Endothelial cell of umbilical vein (primary cell): ENCODE data around the gene UTS2R. TPM values are rescaled to one million over a fixed set of nuclear protein-coding genes. Genes with fewer than 3 reads are reported as not detected.

Experiments
- BruUV-seq: library from RNA; stranded (reverse); fragments of 400-500 nt; replicated peaks from 2 replicates; lab custom pipeline; 2021; lab: Mats Ljungman, UMichigan
- CTCF ChIA-PET: fragments of 300-600, 350-600 bp; sonication (Branson Sonifier 250); formaldehyde crosslinking; loops from one replicate; lab custom pipeline; 2021; ENCODE audit warnings: antibody characterized with exemption, inconsistent platforms; lab: Charles Lee
- POLR2A ChIA-PET: fragments of 300-600, 350-600 bp; sonication (Branson Sonifier 250); formaldehyde crosslinking; loops from one replicate; lab custom pipeline; 2021; ENCODE audit warnings: antibody characterized with exemption, inconsistent platforms; lab: Charles Lee
- DNase-seq: peaks from one replicate; pipeline ENCODE4 v3.0.0-alpha.2; 2011; ENCODE audit warnings: low read depth, low spot score
- FAIRE-seq: peaks from 2 replicates; lab custom pipeline; 2011; peaks lifted over from hg19 to GRCh38; lab: Jason Lieb, UNC
- H2AFZ ChIP-seq: 2 replicates; pipeline ENCODE4 v1.6.0; 2012; ENCODE audit warnings: low read depth, low read length, control low read depth, inconsistent platforms
- H3K27ac ChIP-seq: 2 replicates; pipeline ENCODE4 v1.5.1; 2011; ENCODE audit warnings: low read depth, mild to moderate bottlenecking, control low read depth, low read length, moderate library complexity; ENCODE audit not compliant: insufficient read depth
- H3K27me3 ChIP-seq, 2 experiments: 2 replicates each; pipeline versions ENCODE4 v1.6.0 to v1.6.1; 2011; ENCODE audit warnings: low read length in 2 of 2, mixed read lengths in 1 of 2; ENCODE audit not compliant: control insufficient read depth in 2 of 2, insufficient read depth in 2 of 2
- H3K36me3 ChIP-seq, 2 experiments: 2 replicates in 1 of 2; 3 replicates in 1 of 2; pipeline ENCODE4 v1.5.1; 2011; ENCODE audit warnings: low read length in 2 of 2, mild to moderate bottlenecking in 1 of 2, moderate library complexity in 1 of 2; ENCODE audit not compliant: control insufficient read depth in 2 of 2, insufficient read depth in 2 of 2; ENCODE audit errors: extremely low read depth in 1 of 2
- H3K4me1 ChIP-seq: 3 replicates; pipeline ENCODE4 v1.5.1; 2011; ENCODE audit warnings: mild to moderate bottlenecking, low read length; ENCODE audit not compliant: control insufficient read depth, insufficient read depth; ENCODE audit errors: extremely low read depth
- H3K4me2 ChIP-seq: 2 replicates; pipeline ENCODE4 v1.6.1; 2011; ENCODE audit warnings: low read length, control low read depth, mixed read lengths; ENCODE audit not compliant: insufficient read depth
- H3K4me3 ChIP-seq, 3 experiments: fragments of 200-600 bp in 1 of 3; sonication (generic), shearing (Covaris generic) in 1 of 3; replicated peaks in 1 of 3; 2 replicates each; pipeline ENCODE4 v1.5.1; 2011 to 2016; ENCODE audit warnings: control low read depth in 3 of 3, low read length in 3 of 3, mild to moderate bottlenecking in 2 of 3, inconsistent platforms in 1 of 3, low read depth in 1 of 3, moderate library complexity in 1 of 3; ENCODE audit not compliant: insufficient read depth in 1 of 3
- H3K79me2 ChIP-seq: 2 replicates; pipeline ENCODE4 v1.6.0; 2012; ENCODE audit warnings: low read length, inconsistent platforms; ENCODE audit not compliant: control insufficient read depth, insufficient read depth
- H3K9ac ChIP-seq: replicated peaks from 2 replicates; pipeline ENCODE3; 2011; ENCODE audit warnings: low read length, control low read depth; ENCODE audit not compliant: insufficient read depth; ENCODE audit errors: extremely low read depth
- H3K9me1 ChIP-seq: replicated peaks from 3 replicates; pipeline ENCODE4 v1.6.0; 2011; ENCODE audit warnings: mild to moderate bottlenecking, low read length; ENCODE audit not compliant: control insufficient read depth, insufficient read depth; ENCODE audit errors: extremely low read depth
- H3K9me3 ChIP-seq: replicated peaks from 2 replicates; pipeline ENCODE4 v1.5.1; 2012; ENCODE audit warnings: low read length, inconsistent platforms; ENCODE audit not compliant: control insufficient read depth, insufficient read depth
- H4K20me1 ChIP-seq: replicated peaks from 2 replicates; pipeline ENCODE3; 2011; ENCODE audit warnings: mild to moderate bottlenecking, low read length; ENCODE audit not compliant: control insufficient read depth, insufficient read depth; ENCODE audit errors: extremely low read depth
- EZH2 ChIP-seq: IDR thresholded peaks from 2 replicates; pipeline ENCODE4 v1.6.1; 2012; ENCODE audit warnings: borderline replicate concordance, low read depth, mild to moderate bottlenecking, moderate library complexity, low read length, inconsistent platforms; ENCODE audit not compliant: severe bottlenecking
- FOS ChIP-seq: IDR thresholded peaks from 2 replicates; pipeline ENCODE4 v1.6.1; 2011; ENCODE audit warnings: mild to moderate bottlenecking, low read length, moderate library complexity, borderline replicate concordance; ENCODE audit not compliant: insufficient read depth
- GATA2 ChIP-seq: IDR thresholded peaks from 2 replicates; pipeline ENCODE4 v1.7.0; 2011; ENCODE audit warnings: low read depth, mild to moderate bottlenecking, moderate library complexity, mixed read lengths, low read length; ENCODE audit not compliant: insufficient read length, insufficient read depth
- JUN ChIP-seq: IDR thresholded peaks from 2 replicates; pipeline ENCODE4 v1.6.1; 2011; ENCODE audit warnings: borderline replicate concordance, low read depth; ENCODE audit not compliant: insufficient read length, insufficient read depth
- MYC ChIP-seq: IDR thresholded peaks from one replicate; pipeline ENCODE4 v1.6.1; 2011; ENCODE audit warnings: mild to moderate bottlenecking, low read depth, low read length
- POLR2A ChIP-seq: IDR thresholded peaks from 2 replicates; pipeline ENCODE4 v1.6.1; 2012; ENCODE audit warnings: low read depth, mild to moderate bottlenecking, control low read depth, low read length
- POLR2AphosphoS5 ChIP-seq: IDR thresholded peaks from 2 replicates; pipeline ENCODE4 v1.6.1; 2012; ENCODE audit warnings: low read depth, mild to moderate bottlenecking, control low read depth, low read length, moderate library complexity; ENCODE audit not compliant: insufficient read depth
- dilution Hi-C: fragments of 300-500 bp; cut with MboI; formaldehyde crosslinking; loops from one replicate; pipeline ENCODE4 v1.15.0; 2019; ENCODE audit warnings: low sequenced_read_pairs; ENCODE audit not compliant: extremely low pct_ligation_motif_present
- intact Hi-C: fragments of 100-400 bp; cut with micrococcal nuclease; formaldehyde crosslinking; loops from one replicate; pipeline ENCODE4 v1.10.0; 2022
- polyA plus RNA-seq, 4 experiments: library from polyadenylated mRNA; depleted of rRNA in 3 of 4; stranded (reverse) in 3 of 4; unstranded in 1 of 4; fragments of >200 nt; gene quantifications; 2 replicates each; pipeline versions ENCODE4 v1.2.1 to v1.2.3, GENCODE V29; 2011 to 2012; ENCODE audit warnings: missing spikeins in 1 of 4
- total RNA-seq: library from RNA; stranded (reverse); gene quantifications from 2 replicates; pipeline ENCODE4 v1.2.3, GENCODE V29; 2021
- TF ChIP-seq, protein P1 (sequence below), 2 donors: IDR thresholded peaks; 1 replicate in 1 of 2; 2 replicates in 1 of 2; pipeline ENCODE4 v1.5.1; 2011; ENCODE audit warnings: low read length in 2 of 2, mild to moderate bottlenecking in 2 of 2, moderate library complexity in 2 of 2, control low read depth in 1 of 2, inconsistent platforms in 1 of 2, low read depth in 1 of 2; ENCODE audit not compliant: insufficient read depth in 1 of 2; ENCODE audit errors: extremely low read depth in 1 of 2
- TF ChIP-seq, protein P2 (sequence below): IDR thresholded peaks from 2 replicates; pipeline ENCODE4 v1.6.1; 2011; ENCODE audit not compliant: insufficient read depth, insufficient read length

Gene UTS2R
- total and polyA plus RNA-seq, 2 donors (not counting 3 experiments of a cell fraction or from before 2014, with no cell fraction given): not detected

- CTCF ChIA-PET: no interaction called here
- BruUV-seq: no TSS peak
Measured at GRCh38 chr17:82331345-82331939, 40.1 kb upstream of the UTS2R start.

More at GRCh38 chr17:82331345-82331939, 40.1 kb upstream of the UTS2R start:
- Histone ChIP-seq H3K4me3 (no peak overlapping the region), H3K9me1 (no peaks in the 10 kb centered on the region), H3K9me3 (no peaks in the 10 kb centered on the region), H3K79me2 (no peaks in the 10 kb centered on the region), H3K27ac (no peak overlapping the region), H4K20me1 (no peaks in the 10 kb centered on the region), H3K4me1 (peaks cover 9% of the 10 kb centered on the region), H3K9ac (no peak overlapping the region), H3K4me2 (no peak overlapping the region), H3K36me3 (no peaks in the 10 kb centered on the region), H3K27me3 (peaks cover 0 to 2% of the 10 kb centered on the region in 2 experiments), H2AFZ (no peak overlapping the region)
- FAIRE-seq (no peak), DNase-seq (no peak)
- intact Hi-C loops: no loop called here
- dilution Hi-C loops: no loop called here
- TF ChIP-seq MYC (no peak), POLR2AphosphoS5 (no peak), FOS (no peak), EZH2 (no peak), POLR2A (no peak), GATA2 (no peak), JUN (no peak)
- TF ChIP-seq, protein P1, sequence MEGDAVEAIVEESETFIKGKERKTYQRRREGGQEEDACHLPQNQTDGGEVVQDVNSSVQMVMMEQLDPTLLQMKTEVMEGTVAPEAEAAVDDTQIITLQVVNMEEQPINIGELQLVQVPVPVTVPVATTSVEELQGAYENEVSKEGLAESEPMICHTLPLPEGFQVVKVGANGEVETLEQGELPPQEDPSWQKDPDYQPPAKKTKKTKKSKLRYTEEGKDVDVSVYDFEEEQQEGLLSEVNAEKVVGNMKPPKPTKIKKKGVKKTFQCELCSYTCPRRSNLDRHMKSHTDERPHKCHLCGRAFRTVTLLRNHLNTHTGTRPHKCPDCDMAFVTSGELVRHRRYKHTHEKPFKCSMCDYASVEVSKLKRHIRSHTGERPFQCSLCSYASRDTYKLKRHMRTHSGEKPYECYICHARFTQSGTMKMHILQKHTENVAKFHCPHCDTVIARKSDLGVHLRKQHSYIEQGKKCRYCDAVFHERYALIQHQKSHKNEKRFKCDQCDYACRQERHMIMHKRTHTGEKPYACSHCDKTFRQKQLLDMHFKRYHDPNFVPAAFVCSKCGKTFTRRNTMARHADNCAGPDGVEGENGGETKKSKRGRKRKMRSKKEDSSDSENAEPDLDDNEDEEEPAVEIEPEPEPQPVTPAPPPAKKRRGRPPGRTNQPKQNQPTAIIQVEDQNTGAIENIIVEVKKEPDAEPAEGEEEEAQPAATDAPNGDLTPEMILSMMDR (IDR thresholded peaks at IDR 0.05; ENCODE audit: extremely low read depth in 1 of 2, insufficient read depth in 1 of 2, low read depth in 1 of 2, low read length in 2 of 2): no peak
- TF ChIP-seq, protein P2, sequence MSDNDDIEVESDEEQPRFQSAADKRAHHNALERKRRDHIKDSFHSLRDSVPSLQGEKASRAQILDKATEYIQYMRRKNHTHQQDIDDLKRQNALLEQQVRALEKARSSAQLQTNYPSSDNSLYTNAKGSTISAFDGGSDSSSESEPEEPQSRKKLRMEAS: no peak
- POLR2A ChIA-PET: no interaction called here
